ENCODE measurements around the gene MESP2. TPM values are rescaled to one million over a fixed set of nuclear protein-coding genes. Genes with fewer than 3 reads are reported as not detected.

The MESP2 gene
- total RNA-seq, 1 experiment from 2014 or later, result 0.28 TPM

DNA sequence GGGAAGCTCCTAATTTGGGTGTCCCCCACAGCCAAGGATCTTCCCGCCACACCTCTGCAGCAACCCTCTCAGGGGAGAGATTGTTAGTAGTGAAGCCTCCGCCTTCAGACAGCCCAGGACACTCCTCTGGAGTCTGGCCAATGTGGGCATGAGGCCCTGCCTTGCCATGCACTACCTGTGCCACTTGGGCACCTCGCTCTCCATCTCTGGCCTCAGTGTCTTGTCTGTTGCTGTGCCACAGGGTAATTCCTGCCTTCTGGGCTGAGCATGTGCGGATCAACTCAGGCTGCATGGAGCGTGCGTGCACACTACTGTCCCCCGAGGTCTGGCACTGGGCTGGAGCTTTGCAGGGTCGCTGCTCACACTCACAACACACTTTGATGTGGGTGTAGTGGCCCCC, 17.2 kb upstream of the MESP2 start:
- Histone ChIP-seq H2BK12ac (ENCODE audit: insufficient read length, low read depth, low read length) (no peak overlapping the region), H2BK5ac (ENCODE audit: insufficient read length, low read length) (no peak overlapping the region), H3K4me2 (ENCODE audit: insufficient read depth, insufficient read length, low read length) (no peak overlapping the region), H3K9me3 (ENCODE audit: control insufficient read depth, low read depth, low read length) (no peaks in the 10 kb centered on the region), H3K56ac (ENCODE audit: insufficient read length, low read depth, low read length) (no peak overlapping the region), H3K27me3 (ENCODE audit: insufficient read depth, low read length) (no peaks in the 10 kb centered on the region), H3K4ac (ENCODE audit: low read depth, low read length) (no peak overlapping the region), H2BK15ac (ENCODE audit: low read depth, low read length) (no peak overlapping the region), H3K27ac (ENCODE audit: insufficient read length, low read depth, low read length) (no peak overlapping the region), H2BK20ac (ENCODE audit: low read depth, low read length, poor library complexity, severe bottlenecking) (no peak overlapping the region), H2AFZ (ENCODE audit: low read length) (no peak overlapping the region), H4K20me1 (ENCODE audit: control insufficient read depth, insufficient read depth, insufficient read length) (no peaks in the 10 kb centered on the region), H3K9ac (ENCODE audit: extremely low read depth, insufficient read length, low read length) (no peak overlapping the region), H4K8ac (replicated peaks; ENCODE audit: insufficient read length, low read depth, low read length) (no peak overlapping the region), H3K4me1 (ENCODE audit: insufficient read depth, low read length) (no peaks in the 10 kb centered on the region), H3K23me2 (ENCODE audit: insufficient read length, low read depth, low read length, poor library complexity, severe bottlenecking) (no peaks in the 10 kb centered on the region), H3K23ac (ENCODE audit: insufficient read length, low read depth, low read length) (no peak overlapping the region), H3T11ph (ENCODE audit: low read length) (no peak overlapping the region), H3K14ac (ENCODE audit: insufficient read depth, low read length) (no peak overlapping the region), H4K91ac (ENCODE audit: insufficient read length, low read depth, low read length) (no peak overlapping the region), H2AK5ac (ENCODE audit: insufficient read length, low read length) (no peak overlapping the region), H3K18ac (ENCODE audit: insufficient read length, low read depth, low read length) (no peak overlapping the region), H3K79me1 (ENCODE audit: insufficient read depth, low read depth, low read length, poor library complexity, severe bottlenecking) (no peaks in the 10 kb centered on the region), H3K79me2 (ENCODE audit: insufficient read depth, low read length) (no peaks in the 10 kb centered on the region), H4K5ac (ENCODE audit: insufficient read length, low read depth, low read length) (no peak overlapping the region), H2BK120ac (ENCODE audit: low read depth, low read length, poor library complexity, severe bottlenecking) (no peak overlapping the region)
- WGBS (ENCODE audit: extremely low coverage, insufficient read length, low lambda C conversion rate), result no CpG with 5 or more reads among the region's 8 CpGs
- TF ChIP-seq, protein P1, sequence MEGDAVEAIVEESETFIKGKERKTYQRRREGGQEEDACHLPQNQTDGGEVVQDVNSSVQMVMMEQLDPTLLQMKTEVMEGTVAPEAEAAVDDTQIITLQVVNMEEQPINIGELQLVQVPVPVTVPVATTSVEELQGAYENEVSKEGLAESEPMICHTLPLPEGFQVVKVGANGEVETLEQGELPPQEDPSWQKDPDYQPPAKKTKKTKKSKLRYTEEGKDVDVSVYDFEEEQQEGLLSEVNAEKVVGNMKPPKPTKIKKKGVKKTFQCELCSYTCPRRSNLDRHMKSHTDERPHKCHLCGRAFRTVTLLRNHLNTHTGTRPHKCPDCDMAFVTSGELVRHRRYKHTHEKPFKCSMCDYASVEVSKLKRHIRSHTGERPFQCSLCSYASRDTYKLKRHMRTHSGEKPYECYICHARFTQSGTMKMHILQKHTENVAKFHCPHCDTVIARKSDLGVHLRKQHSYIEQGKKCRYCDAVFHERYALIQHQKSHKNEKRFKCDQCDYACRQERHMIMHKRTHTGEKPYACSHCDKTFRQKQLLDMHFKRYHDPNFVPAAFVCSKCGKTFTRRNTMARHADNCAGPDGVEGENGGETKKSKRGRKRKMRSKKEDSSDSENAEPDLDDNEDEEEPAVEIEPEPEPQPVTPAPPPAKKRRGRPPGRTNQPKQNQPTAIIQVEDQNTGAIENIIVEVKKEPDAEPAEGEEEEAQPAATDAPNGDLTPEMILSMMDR (conservative IDR thresholded peaks at IDR 0.05), result no peak
- Mint-ChIP-seq H3K27me3 (ENCODE audit: low read depth) (peaks cover 32% of the 10 kb centered on the region), H3K36me3 (ENCODE audit: insufficient read depth in 1 of 3, low read depth in 3 of 3) (no peaks in the 10 kb centered on the region), H3K27ac (no peak overlapping the region), H3K4me1 (peaks cover 12 to 13% of the 10 kb centered on the region in 2 experiments), H3K4me3 (no peak overlapping the region), H3K9me3 (no peaks in the 10 kb centered on the region; a peak in 1 of 5 replicates)
- no peak for DNase-seq
